Fibroblast of the aortic adventitia (primary cell): ENCODE data around the gene POTEH. TPM values are rescaled to one million over a fixed set of nuclear protein-coding genes. Genes with fewer than 3 reads are reported as not detected.
"Not testable (repeated sequence)": the region's sequence is repeated elsewhere in the genome, so short reads cannot be mapped to it uniquely, and the experiment has no call there.

Source experiments
- DNase-seq: peaks from one replicate; pipeline ENCODE4 v3.0.0-alpha.2; 2010; ENCODE audit warnings: low read depth
- H3K4me3 ChIP-seq: 2 replicates; pipeline ENCODE4 v1.5.1; 2011; ENCODE audit warnings: low read depth, mild to moderate bottlenecking, control low read depth, low read length, moderate library complexity
- total RNA-seq: library from RNA; depleted of rRNA; stranded (reverse); fragments of >200 nt; gene quantifications from 2 replicates; pipeline ENCODE4 v1.2.3, GENCODE V29; 2012; ENCODE audit warnings: low replicate concordance

The POTEH gene
- not detected in 2 replicates for total RNA-seq

GRCh38 chr22:15689749-15690125, at the start of gene POTEH:
POTEH (plus strand) TSS chr22:15690026; CDS start chr22:15690078, 52 bp downstream.
- not testable (repeated sequence) for H3K4me3 ChIP-seq, DNase-seq

GRCh38 chr22:15642288-15642861, 47.5 kb upstream of the POTEH start:
- not testable (repeated sequence) for DNase-seq, H3K4me3 ChIP-seq

GRCh38 chr22:15651954-15652353, 37.9 kb upstream of the POTEH start:
- H3K4me3 ChIP-seq, DNase-seq: not testable (repeated sequence)

- H3K4me3 ChIP-seq, DNase-seq: not testable (repeated sequence)
Measured at GRCh38 chr22:15652738-15653137, 37.1 kb upstream of the POTEH start.

- not testable (repeated sequence) for H3K4me3 ChIP-seq, DNase-seq
Measured at GRCh38 chr22:15653241-15653640, 36.6 kb upstream of the POTEH start.

- not testable (repeated sequence) for H3K4me3 ChIP-seq, DNase-seq
Measured at GRCh38 chr22:15661102-15661501, 28.7 kb upstream of the POTEH start.

- H3K4me3 ChIP-seq, DNase-seq: not testable (repeated sequence)
Measured at GRCh38 chr22:15664682-15665081, 25.1 kb upstream of the POTEH start.

- not testable (repeated sequence) for H3K4me3 ChIP-seq
Measured at GRCh38 chr22:15665478-15665877, 24.3 kb upstream of the POTEH start.

GRCh38 chr22:15669430-15669829, 20.4 kb upstream of the POTEH start:
- DNase-seq, result not testable (repeated sequence)

More at GRCh38 chr22:15665478-15665877, 24.3 kb upstream of the POTEH start:
- DNase-seq, result not testable (repeated sequence)

GRCh38 chr22:15679702-15680101, 10.1 kb upstream of the POTEH start:
- H3K4me3 ChIP-seq, DNase-seq: not testable (repeated sequence)

More at GRCh38 chr22:15669430-15669829, 20.4 kb upstream of the POTEH start:
- H3K4me3 ChIP-seq, result not testable (repeated sequence)

GRCh38 chr22:15684115-15684514, 5.7 kb upstream of the POTEH start:
- not testable (repeated sequence) for H3K4me3 ChIP-seq, DNase-seq

- not testable (repeated sequence) for DNase-seq, H3K4me3 ChIP-seq
Measured at GRCh38 chr22:15684695-15685094, 5.1 kb upstream of the POTEH start.

- DNase-seq, H3K4me3 ChIP-seq: not testable (repeated sequence)
Measured at GRCh38 chr22:15685641-15686040, 4.2 kb upstream of the POTEH start.

- DNase-seq, H3K4me3 ChIP-seq: not testable (repeated sequence)
Measured at GRCh38 chr22:15687086-15687485, 2.7 kb upstream of the POTEH start.

- DNase-seq, H3K4me3 ChIP-seq: not testable (repeated sequence)
Measured at GRCh38 chr22:15687676-15688075, 2.1 kb upstream of the POTEH start.

- H3K4me3 ChIP-seq, DNase-seq: not testable (repeated sequence)
Measured at GRCh38 chr22:15688090-15688489, 1.7 kb upstream of the POTEH start.

- not testable (repeated sequence) for H3K4me3 ChIP-seq, DNase-seq
Measured at GRCh38 chr22:15689012-15689748, 646 bp upstream of the POTEH start.

- not testable (repeated sequence) for DNase-seq, H3K4me3 ChIP-seq
Measured at GRCh38 chr22:15713600-15713999, 23.8 kb downstream of the POTEH start.

GRCh38 chr22:15714125-15714524, 24.3 kb downstream of the POTEH start:
- H3K4me3 ChIP-seq, DNase-seq: not testable (repeated sequence)

GRCh38 chr22:15721884-15722283, 32.1 kb downstream of the POTEH start:
- not testable (repeated sequence) for DNase-seq, H3K4me3 ChIP-seq
